Panc1 (cell line): ENCODE measurements around the gene NYAP1. TPM values are rescaled to one million over a fixed set of nuclear protein-coding genes. Genes with fewer than 3 reads are reported as not detected.
"Not testable (repeated sequence)": the region's sequence is repeated elsewhere in the genome, so short reads cannot be mapped to it uniquely, and the experiment has no call there.

ENCODE experiments used
- ATAC-seq: fragments of 200-7000 bp; cut with Tn5 transposase; 2 replicates; pipeline ENCODE4 v1.9.1; 2020; ENCODE audit warnings: mild to moderate bottlenecking, moderate library complexity
- BruUV-seq: library from RNA; stranded (reverse); fragments of 400-500 nt; replicated peaks from 2 replicates; lab custom pipeline; 2021; lab: Mats Ljungman, UMichigan
- CTCF ChIA-PET: fragments of 300-600 bp; sonication (Branson Sonifier 250); formaldehyde crosslinking; loops from one replicate; lab custom pipeline; 2022; ENCODE audit warnings: antibody characterized with exemption; lab: Charles Lee
- POLR2A ChIA-PET: fragments of 300-600 bp; sonication (Branson Sonifier 250); formaldehyde crosslinking; loops from one replicate; lab custom pipeline; 2022; ENCODE audit warnings: antibody characterized with exemption; lab: Charles Lee
- DNase-seq: peaks from one replicate; pipeline ENCODE4 v3.0.0-alpha.2; 2010; ENCODE audit warnings: low read depth, low spot score
- H3K27ac ChIP-seq: 2 replicates; pipeline ENCODE4 v1.5.1; 2011; ENCODE audit warnings: mild to moderate bottlenecking, low read length, inconsistent platforms
- H3K27me3 ChIP-seq: fragments of 200-500 bp; sonication (Bioruptor generic); 2 replicates; pipeline ENCODE4 v1.6.0; 2014; ENCODE audit warnings: low read length, inconsistent platforms; ENCODE audit not compliant: control insufficient read depth, insufficient read depth
- H3K36me3 ChIP-seq: fragments of 200-500 bp; sonication (Bioruptor generic); 2 replicates; pipeline ENCODE4 v1.5.1; 2014; ENCODE audit warnings: inconsistent platforms, mild to moderate bottlenecking, low read length, moderate library complexity; ENCODE audit not compliant: control insufficient read depth, insufficient read depth
- H3K4me1 ChIP-seq: 2 replicates; pipeline ENCODE4 v1.5.1; 2011; ENCODE audit warnings: inconsistent platforms, mild to moderate bottlenecking, low read length, moderate library complexity; ENCODE audit not compliant: control insufficient read depth, insufficient read depth
- H3K4me3 ChIP-seq, 2 experiments: 2 replicates each; pipeline ENCODE4 v1.5.1; 2011 to 2012; ENCODE audit warnings: low read depth in 2 of 2, low read length in 2 of 2, mild to moderate bottlenecking in 2 of 2, inconsistent platforms in 1 of 2, moderate library complexity in 1 of 2
- H3K9me3 ChIP-seq: fragments of 200-500 bp; sonication (Bioruptor generic); 2 replicates; pipeline ENCODE4 v1.5.1; 2014; ENCODE audit warnings: low read depth, mild to moderate bottlenecking, inconsistent platforms, low read length, moderate library complexity; ENCODE audit not compliant: control insufficient read depth, insufficient read depth
- POLR2AphosphoS5 ChIP-seq: IDR thresholded peaks from 2 replicates; pipeline ENCODE4 v1.6.1; 2012; ENCODE audit warnings: mild to moderate bottlenecking, low read depth, low read length, moderate library complexity
- SIN3A ChIP-seq: IDR thresholded peaks from 2 replicates; pipeline ENCODE4 v1.6.1; 2012; ENCODE audit warnings: low read depth, mild to moderate bottlenecking, low read length, moderate library complexity, borderline replicate concordance; ENCODE audit not compliant: insufficient read depth
- TCF7L2 ChIP-seq: IDR thresholded peaks from 2 replicates; pipeline ENCODE4 v1.6.1; 2011; ENCODE audit warnings: mild to moderate bottlenecking, low read depth, low read length, inconsistent platforms
- in situ Hi-C: cut with HindIII; loops from 2 replicates; pipeline ENCODE4 v1.10.0; 2016; ENCODE audit warnings: low sequenced_read_pairs, low pct_unique_long_range_greater_than_20kb
- intact Hi-C: fragments of 100-400 bp; cut with micrococcal nuclease; formaldehyde crosslinking; loops from one replicate; pipeline ENCODE4 v1.10.0; 2022; ENCODE audit not compliant: unreplicated experiment
- total RNA-seq: library from RNA; stranded (reverse); gene quantifications from one replicate; pipeline ENCODE4 v1.2.1, GENCODE V29; 2021; ENCODE audit not compliant: unreplicated experiment
- TF ChIP-seq, protein P1 (sequence below), 2 experiments: IDR thresholded peaks; 2 replicates each; pipeline ENCODE4 v1.6.1; 2011 to 2012; ENCODE audit warnings: low read depth in 2 of 2, control low read depth in 1 of 2, low read length in 1 of 2, mild to moderate bottlenecking in 1 of 2, moderate library complexity in 1 of 2; ENCODE audit not compliant: insufficient read depth in 1 of 2
- TF ChIP-seq, protein P2 (sequence below): fragments of 450-650 bp; IDR thresholded peaks from 2 replicates; pipeline ENCODE4 v1.5.1; 2017; ENCODE audit warnings: mild to moderate bottlenecking

The NYAP1 gene
- total RNA-seq, 1 experiment from 2014 or later = 4.0 TPM

DNA sequence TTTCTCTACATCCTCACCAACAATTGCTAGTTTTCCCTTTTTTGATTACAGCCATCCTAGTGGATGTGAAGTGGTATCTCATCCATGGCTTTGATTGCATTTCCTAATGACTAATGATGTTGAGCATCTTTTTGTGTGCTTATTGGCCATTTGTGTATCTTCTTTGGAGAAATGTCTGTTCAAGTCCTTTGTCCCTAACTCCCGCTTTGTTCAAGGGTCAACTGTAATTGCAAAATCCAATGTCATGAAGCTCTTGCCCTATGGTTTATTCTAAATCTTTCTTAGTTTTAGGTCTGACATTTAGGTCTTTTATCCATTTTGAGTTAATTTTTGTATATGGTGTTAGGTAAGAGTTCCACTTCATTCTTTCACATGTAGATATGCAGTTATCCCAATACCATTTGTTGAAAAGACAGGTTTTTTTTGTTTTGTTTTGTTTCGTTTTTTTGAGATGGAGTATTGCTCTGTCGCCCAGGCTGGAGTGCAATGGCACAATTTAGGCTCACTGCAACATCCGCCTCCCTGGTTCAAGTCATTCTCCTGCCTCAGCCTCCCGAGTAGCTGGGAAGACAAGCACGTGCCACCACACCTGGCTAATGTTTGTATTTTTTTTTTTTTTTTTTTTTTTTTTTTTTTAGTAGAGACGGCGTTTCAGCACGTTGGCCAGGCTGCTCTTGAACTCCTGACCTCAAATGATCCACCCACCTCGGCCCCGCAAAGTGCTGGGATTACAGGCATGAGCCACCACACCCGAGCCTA, 44.6 kb downstream of the NYAP1 start:
- H3K4me1 ChIP-seq, H3K36me3 ChIP-seq, H3K9me3 ChIP-seq, H3K27me3 ChIP-seq, intact Hi-C loops, in situ Hi-C loops, H3K27ac ChIP-seq, DNase-seq, CTCF ChIA-PET, ATAC-seq, BruUV-seq, POLR2A ChIA-PET, H3K4me3 ChIP-seq: not testable (repeated sequence)

DNA sequence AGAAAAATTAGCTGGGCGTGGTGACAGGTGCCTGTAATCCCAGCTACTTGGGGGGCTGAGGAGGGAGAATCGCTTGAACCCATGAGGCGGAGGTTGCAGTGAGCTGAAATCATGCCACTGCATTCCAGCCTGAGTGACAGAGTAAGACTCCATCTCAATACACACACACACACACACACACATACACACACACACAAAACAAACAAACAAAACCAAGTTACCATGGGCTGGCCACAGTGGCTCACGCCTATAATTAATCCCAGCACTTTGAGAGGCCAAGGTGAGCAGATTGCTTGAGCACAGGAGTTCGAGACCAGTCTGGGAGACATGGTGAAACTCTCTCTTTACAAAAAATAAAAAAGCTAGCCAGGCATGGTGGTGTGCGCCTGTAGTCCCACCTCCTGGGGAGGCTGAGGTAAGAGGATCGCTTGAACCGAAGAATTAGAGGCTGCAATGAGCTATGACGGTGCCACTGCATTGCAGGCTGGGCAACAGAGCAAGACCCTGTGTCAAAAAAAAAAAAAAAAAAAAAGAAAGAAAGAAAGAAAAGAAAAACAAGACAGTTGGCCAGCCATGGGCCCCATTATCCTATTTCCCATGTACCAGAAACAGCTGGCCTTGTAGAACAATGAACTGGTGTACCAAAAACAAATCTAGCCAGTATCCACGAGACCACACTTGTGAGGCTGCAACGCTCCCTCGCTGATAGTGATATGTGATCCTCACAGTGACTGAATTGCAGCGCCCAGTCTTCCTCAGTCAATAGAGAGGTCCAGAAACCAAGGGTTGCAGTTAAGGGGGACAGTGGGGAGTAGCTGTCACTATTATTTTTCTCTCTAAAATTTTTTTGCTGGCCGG, 48.7 kb downstream of the NYAP1 start:
- CTCF ChIA-PET = no interaction called here
- POLR2A ChIA-PET = interaction anchor here (0.6 kb wide), 1 partner anchor 38 kb away, joined by 3 read pairs; no protein-coding TSS in a partner anchor

DNA sequence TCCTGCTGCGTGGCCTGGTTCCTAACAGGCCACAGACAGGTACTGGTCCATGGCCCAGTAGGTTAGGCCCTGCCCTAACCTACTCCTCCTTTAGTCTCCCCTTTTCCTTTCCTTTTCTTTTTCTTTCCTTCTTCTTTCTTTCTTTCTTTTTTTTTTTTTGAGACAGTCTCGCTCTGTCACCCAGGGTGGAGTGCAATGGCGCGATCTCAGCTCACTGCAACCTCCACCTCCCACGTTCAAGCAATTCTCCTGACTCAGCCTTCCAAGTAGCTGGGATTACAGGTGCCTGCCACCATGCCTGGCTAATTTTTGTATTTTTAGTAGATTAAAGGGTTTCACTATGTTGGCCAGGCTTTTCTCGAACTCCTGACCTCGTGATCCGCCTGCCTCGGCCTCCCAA, 52.3 kb downstream of the NYAP1 start:
- CTCF ChIA-PET, H3K9me3 ChIP-seq, H3K36me3 ChIP-seq, H3K4me1 ChIP-seq, BruUV-seq, H3K27ac ChIP-seq, in situ Hi-C loops, H3K27me3 ChIP-seq, H3K4me3 ChIP-seq, DNase-seq, ATAC-seq, intact Hi-C loops: not testable (repeated sequence)
- POLR2A ChIA-PET = interaction anchor here (1.2 kb wide), 1 partner anchor 16 kb away, joined by 3 read pairs; no protein-coding TSS in a partner anchor

More for the DNA sequence above, 48.7 kb downstream of the NYAP1 start:
- Histone ChIP-seq H3K27ac (no peak overlapping the region), H3K4me3 (no peak overlapping the region), H3K9me3 (no peaks in the 10 kb centered on the region), H3K4me1 (no peaks in the 10 kb centered on the region), H3K27me3 (no peaks in the 10 kb centered on the region), H3K36me3 (no peaks in the 10 kb centered on the region)
- no peak for TF ChIP-seq TCF7L2
- TF ChIP-seq, protein P1, sequence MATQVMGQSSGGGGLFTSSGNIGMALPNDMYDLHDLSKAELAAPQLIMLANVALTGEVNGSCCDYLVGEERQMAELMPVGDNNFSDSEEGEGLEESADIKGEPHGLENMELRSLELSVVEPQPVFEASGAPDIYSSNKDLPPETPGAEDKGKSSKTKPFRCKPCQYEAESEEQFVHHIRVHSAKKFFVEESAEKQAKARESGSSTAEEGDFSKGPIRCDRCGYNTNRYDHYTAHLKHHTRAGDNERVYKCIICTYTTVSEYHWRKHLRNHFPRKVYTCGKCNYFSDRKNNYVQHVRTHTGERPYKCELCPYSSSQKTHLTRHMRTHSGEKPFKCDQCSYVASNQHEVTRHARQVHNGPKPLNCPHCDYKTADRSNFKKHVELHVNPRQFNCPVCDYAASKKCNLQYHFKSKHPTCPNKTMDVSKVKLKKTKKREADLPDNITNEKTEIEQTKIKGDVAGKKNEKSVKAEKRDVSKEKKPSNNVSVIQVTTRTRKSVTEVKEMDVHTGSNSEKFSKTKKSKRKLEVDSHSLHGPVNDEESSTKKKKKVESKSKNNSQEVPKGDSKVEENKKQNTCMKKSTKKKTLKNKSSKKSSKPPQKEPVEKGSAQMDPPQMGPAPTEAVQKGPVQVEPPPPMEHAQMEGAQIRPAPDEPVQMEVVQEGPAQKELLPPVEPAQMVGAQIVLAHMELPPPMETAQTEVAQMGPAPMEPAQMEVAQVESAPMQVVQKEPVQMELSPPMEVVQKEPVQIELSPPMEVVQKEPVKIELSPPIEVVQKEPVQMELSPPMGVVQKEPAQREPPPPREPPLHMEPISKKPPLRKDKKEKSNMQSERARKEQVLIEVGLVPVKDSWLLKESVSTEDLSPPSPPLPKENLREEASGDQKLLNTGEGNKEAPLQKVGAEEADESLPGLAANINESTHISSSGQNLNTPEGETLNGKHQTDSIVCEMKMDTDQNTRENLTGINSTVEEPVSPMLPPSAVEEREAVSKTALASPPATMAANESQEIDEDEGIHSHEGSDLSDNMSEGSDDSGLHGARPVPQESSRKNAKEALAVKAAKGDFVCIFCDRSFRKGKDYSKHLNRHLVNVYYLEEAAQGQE (IDR thresholded peaks at IDR 0.05; ENCODE audit: insufficient read depth in 1 of 2, low read depth in 2 of 2, low read length in 1 of 2) = no peak
- no peak for TF ChIP-seq POLR2AphosphoS5
- TF ChIP-seq SIN3A = no peak
- TF ChIP-seq, protein P2, sequence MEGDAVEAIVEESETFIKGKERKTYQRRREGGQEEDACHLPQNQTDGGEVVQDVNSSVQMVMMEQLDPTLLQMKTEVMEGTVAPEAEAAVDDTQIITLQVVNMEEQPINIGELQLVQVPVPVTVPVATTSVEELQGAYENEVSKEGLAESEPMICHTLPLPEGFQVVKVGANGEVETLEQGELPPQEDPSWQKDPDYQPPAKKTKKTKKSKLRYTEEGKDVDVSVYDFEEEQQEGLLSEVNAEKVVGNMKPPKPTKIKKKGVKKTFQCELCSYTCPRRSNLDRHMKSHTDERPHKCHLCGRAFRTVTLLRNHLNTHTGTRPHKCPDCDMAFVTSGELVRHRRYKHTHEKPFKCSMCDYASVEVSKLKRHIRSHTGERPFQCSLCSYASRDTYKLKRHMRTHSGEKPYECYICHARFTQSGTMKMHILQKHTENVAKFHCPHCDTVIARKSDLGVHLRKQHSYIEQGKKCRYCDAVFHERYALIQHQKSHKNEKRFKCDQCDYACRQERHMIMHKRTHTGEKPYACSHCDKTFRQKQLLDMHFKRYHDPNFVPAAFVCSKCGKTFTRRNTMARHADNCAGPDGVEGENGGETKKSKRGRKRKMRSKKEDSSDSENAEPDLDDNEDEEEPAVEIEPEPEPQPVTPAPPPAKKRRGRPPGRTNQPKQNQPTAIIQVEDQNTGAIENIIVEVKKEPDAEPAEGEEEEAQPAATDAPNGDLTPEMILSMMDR = no peak
- no TSS peak for BruUV-seq
- in situ Hi-C loops = no loop called here
- intact Hi-C loops = no loop called here
- no peak for ATAC-seq
- DNase-seq = no peak

DNA sequence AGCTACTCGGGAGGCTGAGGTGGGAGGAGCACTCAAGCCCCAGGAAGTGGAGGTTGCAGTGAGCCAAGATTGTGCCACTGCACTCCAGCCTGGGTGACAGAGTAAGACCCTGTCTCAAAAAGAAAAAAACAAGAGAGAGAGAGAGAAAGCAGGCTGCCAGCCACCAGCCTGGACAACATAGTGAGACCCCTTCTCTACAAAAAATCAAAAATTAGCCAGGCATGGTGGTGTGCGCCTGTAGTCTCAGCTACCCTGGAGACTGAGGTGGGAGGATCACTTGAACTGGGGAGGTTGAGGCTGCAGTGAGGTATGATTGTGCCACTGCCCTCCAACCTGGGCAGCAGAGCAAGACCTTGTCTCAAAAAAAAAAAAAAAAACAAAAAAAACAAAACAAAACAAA, 53.0 kb downstream of the NYAP1 start:
- H3K36me3 ChIP-seq, H3K27ac ChIP-seq, CTCF ChIA-PET, in situ Hi-C loops, BruUV-seq, H3K4me3 ChIP-seq, ATAC-seq, H3K4me1 ChIP-seq, intact Hi-C loops, POLR2A ChIA-PET, H3K9me3 ChIP-seq, DNase-seq, H3K27me3 ChIP-seq: not testable (repeated sequence)
